ENCODE results near the gene DENND4C.
A peak's percentile ranks its signal among the peaks of the same experiment; 100 is the strongest.
"Not testable (repeated sequence)": the region's sequence is repeated elsewhere in the genome, so short reads cannot be mapped to it uniquely, and the experiment has no call there.

DENND4C gene

GRCh38 chr9:19375538-19375937, 145.0 kb downstream of the DENND4C start:
- peak; percentile 13 for DNase-seq (ENCODE audit: low spot score)

GRCh38 chr9:19376931-19377330, 146.4 kb downstream of the DENND4C start:
- DNase-seq (ENCODE audit: low spot score): no peak

- no peak for DNase-seq (ENCODE audit: low spot score)
These were observed 147.7 kb downstream of the DENND4C start for GRCh38 chr9:19378164-19378563.

GRCh38 chr9:19378647-19379046, 148.2 kb downstream of the DENND4C start:
- DNase-seq (ENCODE audit: low spot score): no peak

- DNase-seq (ENCODE audit: low spot score): no peak
These were observed 148.8 kb downstream of the DENND4C start for GRCh38 chr9:19379283-19379682.

DNA sequence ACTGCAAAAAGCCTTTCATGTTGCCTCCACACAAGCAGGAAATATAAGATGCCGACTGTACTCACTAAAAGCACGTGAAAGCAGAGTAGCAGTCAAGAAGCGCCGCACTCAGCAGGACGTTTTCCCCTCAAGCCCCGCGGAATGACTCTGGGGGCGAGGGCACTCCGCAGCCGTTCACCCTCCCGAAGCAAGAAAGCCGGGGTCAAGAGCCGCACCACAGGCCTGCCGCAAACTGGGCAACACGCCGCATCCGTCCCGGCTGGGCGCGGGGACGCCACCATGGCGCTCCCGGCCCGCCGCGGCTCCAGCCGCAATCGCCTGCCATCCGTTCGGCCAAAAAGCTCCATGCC, 149.2 kb downstream of the DENND4C start:
- peak; percentile 44 for DNase-seq (ENCODE audit: low spot score)

DNA sequence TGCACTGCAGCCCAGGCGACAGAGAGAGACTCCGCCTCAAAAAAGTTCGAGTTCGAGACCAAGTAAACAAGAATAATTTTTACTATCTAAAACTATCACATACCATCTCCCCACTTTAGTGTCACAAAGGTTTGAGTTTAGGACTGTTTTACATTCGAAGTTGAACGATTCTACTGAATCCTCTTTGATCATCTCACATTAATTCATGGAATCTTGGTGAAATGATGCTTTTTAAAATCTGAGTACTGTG, 150.3 kb downstream of the DENND4C start:
- no peak for DNase-seq (ENCODE audit: low spot score)

- DNase-seq (ENCODE audit: low spot score): no peak
These were observed 151.2 kb downstream of the DENND4C start for GRCh38 chr9:19381656-19382055.

DNA sequence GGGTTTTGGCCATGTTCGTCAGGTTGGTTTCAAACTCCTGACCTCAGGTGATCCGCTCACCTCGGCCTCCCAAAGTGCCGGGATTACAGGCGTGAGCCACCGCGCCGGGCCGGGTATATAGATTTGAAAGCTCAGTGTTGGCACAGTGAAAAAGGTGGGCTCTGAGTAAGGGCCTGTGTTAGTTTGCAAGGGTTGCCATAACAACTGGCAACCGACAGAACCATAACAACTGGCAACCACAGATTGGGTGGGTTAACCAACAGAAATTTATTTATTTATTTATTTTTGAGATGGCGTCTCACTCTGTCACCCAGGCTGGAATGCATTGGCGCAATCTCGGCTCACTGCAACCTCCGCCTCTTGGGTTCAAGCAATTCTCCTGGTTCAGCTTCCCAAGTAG, 154.7 kb downstream of the DENND4C start:
- DNase-seq (ENCODE audit: low spot score): not testable (repeated sequence)

DNA sequence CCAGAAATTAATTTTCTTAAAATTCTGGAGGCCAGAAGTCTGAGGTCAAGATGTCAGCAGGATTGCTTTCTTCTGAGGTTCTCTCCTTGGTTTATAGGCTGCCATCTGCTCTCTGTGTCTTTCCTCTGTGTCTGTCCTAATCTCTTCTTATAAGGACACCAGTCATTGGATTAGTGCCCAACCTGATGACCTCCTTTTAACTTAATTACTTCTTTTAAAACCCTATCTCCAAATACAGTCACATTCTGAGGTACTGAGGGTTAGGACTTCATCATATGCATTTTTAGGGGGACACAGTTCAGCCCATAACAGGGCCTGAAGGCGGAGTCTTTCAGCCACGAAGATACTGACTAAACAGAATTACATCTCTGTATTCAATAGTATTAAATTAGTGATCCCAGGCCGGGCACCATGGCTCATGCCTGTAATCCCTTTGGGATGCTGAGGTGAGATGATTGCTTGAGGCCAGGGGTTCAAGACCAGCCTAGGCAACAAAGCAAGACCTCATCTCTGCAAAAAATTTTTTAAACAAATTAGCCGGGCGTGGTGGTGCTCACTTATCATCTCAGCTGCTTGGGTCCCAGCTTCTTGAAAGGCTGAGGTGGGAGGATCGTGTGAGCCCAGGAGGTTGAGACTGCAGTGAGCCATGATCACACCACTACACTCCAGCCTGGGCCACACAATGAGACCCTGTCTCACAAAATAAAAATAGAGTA, 155.5 kb downstream of the DENND4C start:
- no peak for DNase-seq (ENCODE audit: low spot score)

DNA sequence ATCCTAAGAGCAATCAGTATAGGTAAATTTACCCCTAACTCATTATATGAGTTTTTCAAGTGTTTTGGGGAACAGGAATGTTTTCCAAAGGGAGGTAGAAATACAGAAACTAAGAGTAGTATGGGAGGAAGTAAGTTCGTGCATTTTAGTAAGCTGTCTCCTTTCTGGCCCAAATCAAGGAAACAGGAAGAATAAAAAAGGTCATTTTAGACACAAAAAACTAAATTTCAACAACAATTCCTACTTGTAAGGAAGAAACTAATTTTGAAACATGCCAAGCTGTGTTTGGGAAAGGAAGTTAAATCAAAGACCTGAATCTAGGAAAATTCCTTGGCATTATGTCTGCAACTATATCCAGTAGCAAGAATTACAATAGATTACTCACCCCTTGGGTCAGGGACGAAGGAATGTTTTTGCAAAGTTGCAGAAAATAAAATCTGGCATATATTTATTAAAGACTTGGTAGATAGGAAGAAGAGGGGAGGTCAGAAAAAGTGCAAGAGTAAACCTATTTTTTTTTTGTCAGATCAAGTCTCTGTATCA, 156.1 kb downstream of the DENND4C start:
- no peak for DNase-seq (ENCODE audit: low spot score)

GRCh38 chr9:19387317-19387716, 156.8 kb downstream of the DENND4C start:
- no peak for DNase-seq (ENCODE audit: low spot score)

- DNase-seq (ENCODE audit: low spot score): not testable (repeated sequence)
These were observed 159.0 kb downstream of the DENND4C start for GRCh38 chr9:19389539-19389938.

GRCh38 chr9:19397845-19398244, 167.4 kb downstream of the DENND4C start:
- no peak for DNase-seq (ENCODE audit: low spot score)

GRCh38 chr9:19403231-19403630, 172.7 kb downstream of the DENND4C start:
- DNase-seq (ENCODE audit: low spot score): not testable (repeated sequence)

GRCh38 chr9:19404283-19405075, 174.0 kb downstream of the DENND4C start:
- DNase-seq (ENCODE audit: low spot score): no peak

GRCh38 chr9:19405771-19406170, 175.3 kb downstream of the DENND4C start:
- no peak for DNase-seq (ENCODE audit: low spot score)

GRCh38 chr9:19408316-19408692, 177.8 kb downstream of the DENND4C start:
- DNase-seq (ENCODE audit: low spot score): no peak

DNA sequence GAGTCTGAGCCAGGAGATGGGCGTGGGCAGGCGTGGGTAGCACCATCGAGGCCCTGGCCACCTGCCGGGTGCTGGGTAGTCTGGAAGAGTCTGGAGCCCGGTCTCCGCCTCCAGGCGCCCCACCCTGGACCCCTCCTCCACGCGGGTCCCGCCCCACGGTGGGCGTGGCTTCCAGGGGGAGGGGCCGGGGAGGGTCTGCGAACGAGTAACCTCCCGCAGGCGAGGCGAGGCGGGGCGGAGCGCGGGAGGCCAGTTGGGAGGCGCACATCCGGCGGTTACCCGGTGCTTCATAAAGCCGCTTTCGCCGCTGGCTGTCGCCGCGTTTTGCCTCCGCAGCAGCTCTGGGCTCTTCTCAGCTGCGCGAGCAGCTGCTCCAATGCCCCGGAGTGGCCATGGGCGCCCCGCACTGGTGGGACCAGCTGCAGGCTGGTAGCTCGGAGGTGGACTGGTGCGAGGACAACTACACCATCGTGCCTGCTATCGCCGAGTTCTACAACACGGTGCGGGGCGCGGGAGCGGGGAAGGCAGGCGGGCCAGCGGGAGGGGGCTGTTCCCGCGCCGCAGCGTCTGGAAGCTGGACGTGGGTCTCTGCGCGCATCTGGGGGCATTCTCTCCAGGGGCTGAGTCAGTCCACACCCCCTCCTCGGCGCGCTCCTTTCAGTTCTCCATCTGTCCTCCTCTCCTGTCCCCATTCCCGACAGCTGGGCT, 178.4 kb downstream of the DENND4C start, which contains the start of gene ACER2:
Gene ACER2, plus strand, starts transcription at position 317 of the 708 bp plus-strand sequence. Its CDS starts 76 bp downstream, at position 393.
- peak; percentile 98 for DNase-seq (ENCODE audit: low spot score)

- DNase-seq (ENCODE audit: low spot score): peak; percentile 20
These were observed 179.1 kb downstream of the DENND4C start for GRCh38 chr9:19409401-19410194.

DNA sequence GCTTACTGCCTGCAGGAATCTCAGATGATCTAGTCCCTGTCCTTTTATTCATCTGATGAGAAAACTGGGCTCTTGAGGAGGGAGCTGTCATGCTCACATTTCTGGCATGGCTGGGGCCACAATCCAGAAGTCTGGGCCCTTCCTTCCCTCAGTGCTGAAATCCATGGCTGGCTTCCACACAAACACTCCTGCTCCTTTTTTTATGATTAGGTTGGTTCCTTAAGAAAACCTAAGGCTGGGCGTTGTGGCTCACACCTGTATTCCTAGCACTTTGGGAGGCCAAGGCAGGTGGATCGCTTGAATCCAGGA, 179.7 kb downstream of the DENND4C start:
- no peak for DNase-seq (ENCODE audit: low spot score)

- DNase-seq (ENCODE audit: low spot score): no peak
These were observed 180.1 kb downstream of the DENND4C start for GRCh38 chr9:19410594-19410993.

Measured in AG20443 (cell line).